GM12864 (cell line): ENCODE results near the gene SOAT1.

Source experiments
- DNase-seq: peaks from one replicate; pipeline ENCODE4 v3.0.0-alpha.2; 2011; ENCODE audit warnings: low read depth
- H3K4me3 ChIP-seq: 2 replicates; pipeline ENCODE4 v1.5.1; 2011; ENCODE audit warnings: mild to moderate bottlenecking, low read depth, low read length, control low read depth
- CTCF ChIP-seq: IDR thresholded peaks from 2 replicates; pipeline ENCODE4 v1.5.1; 2011; ENCODE audit warnings: low read depth, mild to moderate bottlenecking, moderate library complexity, low read length, control low read depth, inconsistent platforms; ENCODE audit errors: missing control alignments

SOAT1 gene

DNA sequence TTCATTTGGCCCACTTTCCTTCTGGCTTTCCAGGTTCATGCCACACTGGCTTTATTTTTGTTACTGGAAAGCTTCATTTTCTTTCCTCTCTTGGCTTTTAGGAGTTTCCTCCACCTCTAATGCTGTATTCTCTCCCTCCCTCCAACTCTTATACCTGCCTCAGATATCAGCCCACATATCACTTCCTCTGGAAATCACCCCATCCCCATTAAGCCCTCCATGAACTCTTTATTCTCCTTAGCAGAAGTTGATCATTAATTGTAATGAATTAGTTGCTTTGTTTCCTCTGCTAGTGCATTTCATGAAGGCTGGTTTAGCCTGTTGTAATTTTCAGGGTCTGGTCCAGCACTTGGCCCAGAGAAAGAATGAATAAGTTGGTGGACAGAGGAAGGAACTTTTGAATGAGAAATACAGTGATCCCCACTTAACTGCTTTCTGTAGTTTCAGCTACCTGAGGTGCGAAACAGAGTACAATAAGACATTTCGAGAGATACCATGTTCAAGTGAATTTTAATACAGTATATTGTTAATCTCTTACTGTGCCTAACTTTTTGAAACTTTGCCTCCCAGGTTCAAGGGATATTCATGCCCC lies 1.7 kb downstream of the SOAT1 start:
- TF ChIP-seq CTCF, result no peak
- H3K4me3 ChIP-seq, result peak overlapping the region; percentile 98; the same call in 1 of the 2 replicates
- no peak for DNase-seq

- no peak for DNase-seq
- H3K4me3 ChIP-seq, result no peak overlapping the region
- TF ChIP-seq CTCF, result no peak
Measured at GRCh38 chr1:179296356-179297104, 2.9 kb downstream of the SOAT1 start.

GRCh38 chr1:179297105-179297378 lies 3.4 kb downstream of the SOAT1 start:
- TF ChIP-seq CTCF, result no peak
- H3K4me3 ChIP-seq, result no peak overlapping the region
- DNase-seq, result no peak

GRCh38 chr1:179298952-179299351 lies 5.4 kb downstream of the SOAT1 start:
- no peak for TF ChIP-seq CTCF
- DNase-seq, result no peak
- H3K4me3 ChIP-seq, result no peak overlapping the region

DNA sequence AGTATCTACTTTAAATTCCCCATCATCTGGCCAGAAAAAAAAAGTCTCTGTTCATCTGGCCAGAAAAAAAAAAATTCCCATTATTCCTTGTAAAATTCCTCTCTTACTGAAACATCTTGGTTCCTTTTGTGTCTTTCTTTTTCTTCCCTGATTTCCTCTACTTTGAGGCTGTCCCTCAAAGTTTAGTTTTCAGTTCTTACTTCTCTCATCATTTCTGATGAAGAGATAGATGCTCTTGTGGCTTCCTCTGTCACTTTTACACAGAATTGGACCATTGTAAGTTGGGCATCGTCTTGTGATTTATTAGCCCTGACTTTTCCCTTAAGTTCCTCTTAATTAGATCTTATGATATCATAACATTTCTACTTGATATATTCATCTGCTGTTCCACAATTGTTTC lies 6.5 kb downstream of the SOAT1 start:
- H3K4me3 ChIP-seq, result no peak overlapping the region
- TF ChIP-seq CTCF, result no peak
- DNase-seq, result no peak

GRCh38 chr1:179302070-179302469 lies 8.5 kb downstream of the SOAT1 start:
- no peak for TF ChIP-seq CTCF
- H3K4me3 ChIP-seq, result no peak overlapping the region
- DNase-seq, result no peak
